Nephron progenitor cell (in vitro differentiated cells): Measurements from ENCODE around the gene EPN3.
A peak's percentile ranks its signal among the peaks of the same experiment; 100 is the strongest.

Source experiments
- DNase-seq: peaks from one replicate; pipeline ENCODE4 v3.0.0; 2021
- H3K27ac Mint-ChIP-seq: 2 replicates; pipeline ENCODE4 v1.8.0; 2021; ENCODE audit warnings: mild to moderate bottlenecking, moderate library complexity, mixed read lengths
- H3K27me3 Mint-ChIP-seq: 2 replicates; pipeline ENCODE4 v1.8.0; 2021; ENCODE audit warnings: mild to moderate bottlenecking, low read depth, mixed read lengths; ENCODE audit not compliant: poor library complexity
- H3K36me3 Mint-ChIP-seq: 2 replicates; pipeline ENCODE4 v1.8.0; 2021; ENCODE audit warnings: low read depth, mixed read lengths
- H3K4me1 Mint-ChIP-seq: 2 replicates; pipeline ENCODE4 v1.8.0; 2021; ENCODE audit warnings: mixed read lengths
- H3K4me3 Mint-ChIP-seq: 2 replicates; pipeline ENCODE4 v1.8.0; 2021; ENCODE audit warnings: mild to moderate bottlenecking, moderate library complexity, mixed read lengths
- H3K9me3 Mint-ChIP-seq: 2 replicates; pipeline ENCODE4 v1.8.0; 2021; ENCODE audit warnings: mild to moderate bottlenecking, moderate library complexity, mixed read lengths
- TF ChIP-seq, protein P1 (sequence below): fragments of 200-600 bp; sonication (generic); IDR thresholded peaks from 2 replicates; pipeline ENCODE4 v1.5.0; 2021; ENCODE audit warnings: antibody characterized with exemption

Gene EPN3

DNA sequence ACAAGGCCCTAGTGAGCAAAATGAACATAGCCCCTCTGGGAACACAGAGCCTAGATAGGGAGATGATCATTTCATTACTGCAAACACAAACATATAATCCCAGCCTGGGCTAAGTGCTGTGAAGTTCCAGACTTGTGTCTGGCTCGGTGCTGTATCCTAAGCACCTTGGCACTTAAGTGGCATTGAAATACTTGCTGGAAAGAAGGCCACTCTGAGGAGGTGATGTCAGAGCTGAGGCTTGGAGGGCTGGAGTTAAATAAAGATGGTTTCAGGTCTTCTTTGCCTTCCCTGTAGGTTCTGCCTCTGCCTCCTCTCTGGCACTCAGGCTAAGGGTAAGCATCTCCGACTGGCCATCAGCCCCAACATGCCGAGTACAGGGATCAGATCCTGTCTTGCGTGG is 25.6 kb downstream of the EPN3 start:
- TF ChIP-seq, protein P1, sequence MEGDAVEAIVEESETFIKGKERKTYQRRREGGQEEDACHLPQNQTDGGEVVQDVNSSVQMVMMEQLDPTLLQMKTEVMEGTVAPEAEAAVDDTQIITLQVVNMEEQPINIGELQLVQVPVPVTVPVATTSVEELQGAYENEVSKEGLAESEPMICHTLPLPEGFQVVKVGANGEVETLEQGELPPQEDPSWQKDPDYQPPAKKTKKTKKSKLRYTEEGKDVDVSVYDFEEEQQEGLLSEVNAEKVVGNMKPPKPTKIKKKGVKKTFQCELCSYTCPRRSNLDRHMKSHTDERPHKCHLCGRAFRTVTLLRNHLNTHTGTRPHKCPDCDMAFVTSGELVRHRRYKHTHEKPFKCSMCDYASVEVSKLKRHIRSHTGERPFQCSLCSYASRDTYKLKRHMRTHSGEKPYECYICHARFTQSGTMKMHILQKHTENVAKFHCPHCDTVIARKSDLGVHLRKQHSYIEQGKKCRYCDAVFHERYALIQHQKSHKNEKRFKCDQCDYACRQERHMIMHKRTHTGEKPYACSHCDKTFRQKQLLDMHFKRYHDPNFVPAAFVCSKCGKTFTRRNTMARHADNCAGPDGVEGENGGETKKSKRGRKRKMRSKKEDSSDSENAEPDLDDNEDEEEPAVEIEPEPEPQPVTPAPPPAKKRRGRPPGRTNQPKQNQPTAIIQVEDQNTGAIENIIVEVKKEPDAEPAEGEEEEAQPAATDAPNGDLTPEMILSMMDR = no peak
- H3K27me3 Mint-ChIP-seq = peaks cover 78% of the 10 kb centered on the region
- no peak for DNase-seq
- peak overlapping the region; percentile 68 for H3K4me3 Mint-ChIP-seq
- H3K9me3 Mint-ChIP-seq = no peaks in the 10 kb centered on the region
- no peak overlapping the region for H3K27ac Mint-ChIP-seq
- H3K36me3 Mint-ChIP-seq = no peaks in the 10 kb centered on the region
- H3K4me1 Mint-ChIP-seq = peaks cover 61% of the 10 kb centered on the region

DNA sequence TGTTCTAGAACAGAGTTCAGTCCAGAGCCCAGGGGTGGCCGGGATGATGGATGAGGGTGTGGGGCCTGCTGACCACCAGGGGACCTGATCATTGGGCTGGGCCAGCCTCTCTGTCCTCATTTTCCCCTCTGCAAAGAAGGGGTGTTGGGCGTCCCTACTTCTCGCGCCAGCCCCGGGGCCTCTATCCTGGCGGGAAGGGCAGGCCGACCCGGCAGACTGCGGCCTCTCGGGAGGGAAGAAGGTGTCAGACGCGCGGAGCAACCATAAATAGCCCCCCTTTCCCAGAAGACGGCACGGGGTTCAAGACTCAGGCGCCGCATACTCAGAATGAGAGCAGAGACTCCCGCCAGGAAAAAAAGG is 26.0 kb downstream of the EPN3 start:
- TF ChIP-seq, protein P1 = no peak
- Mint-ChIP-seq H3K9me3 (no peaks in the 10 kb centered on the region), H3K4me1 (peaks cover 66% of the 10 kb centered on the region), H3K4me3 (peak overlapping the region; percentile 68), H3K36me3 (no peaks in the 10 kb centered on the region), H3K27ac (no peak overlapping the region), H3K27me3 (peaks cover 82% of the 10 kb centered on the region)
- DNase-seq = no peak

DNA sequence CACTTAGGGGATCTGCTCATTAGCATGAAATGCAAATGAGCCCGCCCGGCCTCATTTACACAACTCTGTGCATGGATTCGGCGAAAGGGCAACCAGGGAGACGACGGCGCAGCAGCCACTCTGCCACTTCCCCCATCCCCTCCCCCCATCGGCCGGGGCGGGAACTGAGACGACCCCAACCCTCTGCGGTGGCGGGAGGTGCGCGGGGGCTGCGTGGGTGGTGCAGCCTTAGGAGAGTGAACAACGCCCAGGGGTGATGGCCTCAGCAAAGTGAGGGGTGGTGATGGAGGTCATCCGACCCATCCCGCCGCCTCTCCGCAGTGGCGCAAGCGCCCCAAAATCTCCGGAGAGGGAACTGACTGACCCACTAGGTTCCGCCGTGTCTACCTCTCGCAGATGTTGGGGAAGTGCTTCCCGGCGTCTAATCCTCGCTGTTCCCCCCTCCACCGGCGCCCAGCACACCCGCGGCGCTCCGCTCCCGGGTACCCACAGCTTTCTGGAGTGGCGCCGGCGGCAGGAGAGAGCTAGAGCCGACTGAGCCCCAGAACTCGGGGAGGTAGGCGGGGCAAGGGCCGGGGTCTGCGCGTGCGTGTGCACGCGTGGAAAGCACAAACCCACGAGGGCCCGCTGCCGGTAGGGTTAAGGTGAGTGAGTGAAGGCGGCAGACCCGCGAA is 26.5 kb downstream of the EPN3 start:
- Mint-ChIP-seq H3K4me1 (peaks cover 71% of the 10 kb centered on the region), H3K4me3 (peak overlapping the region; percentile 68), H3K27ac (no peak overlapping the region), H3K36me3 (no peaks in the 10 kb centered on the region), H3K27me3 (peaks cover 84% of the 10 kb centered on the region), H3K9me3 (no peaks in the 10 kb centered on the region)
- DNase-seq = peak; percentile 62
- TF ChIP-seq, protein P1 = no peak

DNA sequence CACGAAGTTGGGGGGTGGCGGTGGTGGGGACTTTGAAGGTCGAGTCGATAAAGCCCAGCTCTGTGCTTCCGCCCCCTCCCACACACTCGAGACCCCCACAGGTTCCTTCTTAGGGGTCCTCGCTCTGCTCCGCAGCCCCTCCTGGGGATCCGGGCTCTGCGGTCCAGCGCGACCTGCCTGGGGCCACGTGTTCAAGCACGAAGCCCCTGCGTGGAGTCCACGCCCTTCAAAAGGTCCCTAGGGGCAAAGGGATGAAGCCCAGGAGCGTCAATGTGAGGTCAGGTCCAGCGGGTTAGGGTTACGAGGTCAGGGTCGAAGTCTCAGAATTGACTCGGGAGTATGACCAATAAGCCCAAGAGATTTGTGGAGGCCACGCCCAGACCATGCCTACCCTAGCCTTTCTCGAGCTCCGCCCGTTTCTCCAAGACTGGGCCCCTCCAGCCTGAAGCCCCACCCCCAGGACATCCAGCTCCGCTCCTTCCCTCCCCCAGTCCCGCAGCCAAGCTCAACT is 27.2 kb downstream of the EPN3 start:
- Mint-ChIP-seq H3K27ac (no peak overlapping the region), H3K36me3 (no peaks in the 10 kb centered on the region), H3K9me3 (no peaks in the 10 kb centered on the region), H3K27me3 (peaks cover 87% of the 10 kb centered on the region), H3K4me1 (peaks cover 74% of the 10 kb centered on the region), H3K4me3 (peak overlapping the region; percentile 75)
- peak; percentile 73 for DNase-seq
- TF ChIP-seq, protein P1 = no peak

DNA sequence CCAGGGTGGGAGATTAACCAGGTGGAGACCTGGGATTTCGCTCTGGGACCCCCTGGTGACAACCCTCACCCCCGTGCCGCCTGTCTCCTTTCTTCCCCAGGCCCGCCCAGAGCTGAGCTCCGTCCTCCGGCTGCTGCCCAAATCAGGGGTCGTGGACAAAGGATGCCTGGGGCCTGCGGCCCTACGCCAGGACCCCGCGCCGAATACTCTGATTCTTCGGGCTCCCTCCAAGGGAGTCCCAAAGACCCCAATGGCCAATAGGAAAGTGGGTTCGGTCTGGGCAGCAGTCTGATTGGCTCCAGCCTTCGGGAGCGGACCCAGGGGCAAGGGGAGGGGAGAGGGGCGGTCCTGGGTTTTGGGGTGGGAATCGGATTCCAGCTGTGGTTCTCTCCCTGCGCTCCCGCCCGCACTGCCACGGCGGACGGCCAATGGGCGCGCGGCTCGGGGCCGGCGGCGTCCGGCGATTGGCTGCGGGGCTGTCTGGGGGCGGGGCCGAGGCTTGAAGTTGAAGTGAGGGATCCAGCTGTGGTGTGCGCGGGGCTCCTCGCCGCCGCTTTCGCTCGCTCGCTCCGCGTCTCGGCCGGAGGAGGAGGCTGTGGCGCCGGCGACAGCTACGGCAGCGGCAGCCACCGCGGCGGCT is 27.8 kb downstream of the EPN3 start, which contains the start of gene CACNA1G:
CACNA1G (plus strand) TSS at position 531 of the 640 bp plus-strand sequence. CDS start 745 bp downstream, outside the sequence.
- Mint-ChIP-seq H3K4me3 (peak within 1 kb of the TSS; percentile 75), H3K36me3 (no peaks in the 10 kb centered on the region), H3K27me3 (peaks cover 87% of the 10 kb centered on the region), H3K4me1 (peaks cover 74% of the 10 kb centered on the region), H3K27ac (no peak within 1 kb of the TSS), H3K9me3 (no peaks in the 10 kb centered on the region)
- peak; percentile 98 for DNase-seq
- TF ChIP-seq, protein P1 = no peak
